ENCODE data around the gene TCEANC2.

- TF ChIP-seq CTCF (conservative IDR thresholded peaks at IDR 0.05 in 1 of 2, IDR thresholded peaks at IDR 0.05 in 1 of 2; ENCODE audit: extremely low read depth in 1 of 2, insufficient read depth in 1 of 2, low read depth in 1 of 2, low read length in 2 of 2), result no peak
- no peak for TF ChIP-seq EZH2 (IDR thresholded peaks at IDR 0.05; ENCODE audit: borderline replicate concordance, low read length)
These were observed 59.4 kb downstream of the TCEANC2 start for GRCh38 chr1:54112705-54113368.
